Central memory CD8-positive, alpha-beta T cell (primary cell): ENCODE results near the gene SLC7A7.
"Not testable (repeated sequence)": the region's sequence is repeated elsewhere in the genome, so short reads cannot be mapped to it uniquely, and the experiment has no call there.

Experiments
- ATAC-seq: fragments of 150-1000 bp; cut with Tn5 transposase; replicated peaks from 2 replicates; pipeline ENCODE4 v1.10.0; 2022; ENCODE audit warnings: mild to moderate bottlenecking, moderate FRiP score, moderate number of reproducible peaks; ENCODE audit not compliant: poor library complexity, severe bottlenecking; ENCODE audit errors: extremely low read depth
- DNase-seq, 2 donors: peaks; one replicate each; pipeline ENCODE4 v3.0.0; 2021; ENCODE audit warnings: low spot score in 2 of 2
- H3K27ac Mint-ChIP-seq: one replicate; pipeline ENCODE4 v1.8.0; 2022; ENCODE audit warnings: low read depth, mild to moderate bottlenecking, moderate library complexity, mixed read lengths
- H3K27me3 Mint-ChIP-seq: one replicate; pipeline ENCODE4 v1.8.0; 2022; ENCODE audit warnings: mixed read lengths
- H3K36me3 Mint-ChIP-seq: one replicate; pipeline ENCODE4 v1.8.0; 2022; ENCODE audit warnings: mild to moderate bottlenecking, moderate library complexity, mixed read lengths; ENCODE audit not compliant: insufficient read depth
- H3K4me1 Mint-ChIP-seq: one replicate; pipeline ENCODE4 v1.8.0; 2022; ENCODE audit warnings: mixed read lengths
- H3K4me3 Mint-ChIP-seq: one replicate; pipeline ENCODE4 v1.8.0; 2022; ENCODE audit warnings: mild to moderate bottlenecking, moderate library complexity, mixed read lengths
- H3K9me3 Mint-ChIP-seq: one replicate; pipeline ENCODE4 v1.8.0; 2022; ENCODE audit warnings: mixed read lengths

The SLC7A7 gene

GRCh38 chr14:22792158-22792557 lies 23.1 kb downstream of the SLC7A7 start:
- no peak overlapping the region for H3K27ac Mint-ChIP-seq
- H3K27me3 Mint-ChIP-seq: peaks cover 36% of the 10 kb centered on the region
- no peak for ATAC-seq
- DNase-seq: no peak
- no peaks in the 10 kb centered on the region for H3K36me3 Mint-ChIP-seq
- H3K9me3 Mint-ChIP-seq: no peaks in the 10 kb centered on the region
- H3K4me3 Mint-ChIP-seq: no peak overlapping the region
- no peaks in the 10 kb centered on the region for H3K4me1 Mint-ChIP-seq

- H3K4me1 Mint-ChIP-seq: no peaks in the 10 kb centered on the region
- H3K27ac Mint-ChIP-seq: no peak overlapping the region
- peaks cover 28% of the 10 kb centered on the region for H3K27me3 Mint-ChIP-seq
- H3K36me3 Mint-ChIP-seq: no peaks in the 10 kb centered on the region
- ATAC-seq: no peak
- no peak overlapping the region for H3K4me3 Mint-ChIP-seq
- DNase-seq: no peak
- H3K9me3 Mint-ChIP-seq: no peaks in the 10 kb centered on the region
Measured at GRCh38 chr14:22791301-22791700, 23.9 kb downstream of the SLC7A7 start.

- no peaks in the 10 kb centered on the region for H3K9me3 Mint-ChIP-seq
- no peak overlapping the region for H3K4me3 Mint-ChIP-seq
- DNase-seq: no peak
- H3K36me3 Mint-ChIP-seq: no peaks in the 10 kb centered on the region
- no peaks in the 10 kb centered on the region for H3K4me1 Mint-ChIP-seq
- ATAC-seq: no peak
- H3K27ac Mint-ChIP-seq: no peak overlapping the region
- peaks cover 9% of the 10 kb centered on the region for H3K27me3 Mint-ChIP-seq
Measured at GRCh38 chr14:22786685-22787084, 28.6 kb downstream of the SLC7A7 start.

- no peaks in the 10 kb centered on the region for H3K9me3 Mint-ChIP-seq
- H3K4me3 Mint-ChIP-seq: no peak overlapping the region
- H3K4me1 Mint-ChIP-seq: no peaks in the 10 kb centered on the region
- DNase-seq (no peak), ATAC-seq (no peak)
- no peaks in the 10 kb centered on the region for H3K36me3 Mint-ChIP-seq
- peaks cover 9% of the 10 kb centered on the region for H3K27me3 Mint-ChIP-seq
- no peak overlapping the region for H3K27ac Mint-ChIP-seq
Measured at GRCh38 chr14:22781301-22781991, 33.8 kb downstream of the SLC7A7 start.

- Mint-ChIP-seq H3K27ac (no peak overlapping the region), H3K4me1 (no peaks in the 10 kb centered on the region), H3K36me3 (no peaks in the 10 kb centered on the region)
Measured at GRCh38 chr14:22780941-22781300, 34.3 kb downstream of the SLC7A7 start.

GRCh38 chr14:22780105-22780679 lies 35.0 kb downstream of the SLC7A7 start:
- Mint-ChIP-seq H3K4me3 (no peak overlapping the region), H3K27ac (no peak overlapping the region), H3K27me3 (peaks cover 9% of the 10 kb centered on the region), H3K36me3 (peaks cover 2% of the 10 kb centered on the region), H3K4me1 (no peaks in the 10 kb centered on the region), H3K9me3 (no peaks in the 10 kb centered on the region)
- ATAC-seq (no peak), DNase-seq (no peak)

More at GRCh38 chr14:22780941-22781300, 34.3 kb downstream of the SLC7A7 start:
- no peak for DNase-seq
- Mint-ChIP-seq H3K9me3 (no peaks in the 10 kb centered on the region), H3K4me3 (no peak overlapping the region), H3K27me3 (peaks cover 9% of the 10 kb centered on the region)
- no peak for ATAC-seq

- no peak overlapping the region for H3K4me3 Mint-ChIP-seq
- ATAC-seq (no peak), DNase-seq (no peak)
- H3K27me3 Mint-ChIP-seq: no peaks in the 10 kb centered on the region
- peaks cover 2% of the 10 kb centered on the region for H3K36me3 Mint-ChIP-seq
- H3K4me1 Mint-ChIP-seq: no peaks in the 10 kb centered on the region
- no peaks in the 10 kb centered on the region for H3K9me3 Mint-ChIP-seq
- no peak overlapping the region for H3K27ac Mint-ChIP-seq
Measured at GRCh38 chr14:22778084-22778483, 37.2 kb downstream of the SLC7A7 start.

GRCh38 chr14:22776849-22777248 lies 38.4 kb downstream of the SLC7A7 start:
- ATAC-seq, DNase-seq, H3K9me3 Mint-ChIP-seq, H3K27me3 Mint-ChIP-seq, H3K4me1 Mint-ChIP-seq, H3K27ac Mint-ChIP-seq, H3K4me3 Mint-ChIP-seq: not testable (repeated sequence)
- H3K36me3 Mint-ChIP-seq: peaks cover 12% of the 10 kb centered on the region

GRCh38 chr14:22776215-22776614 lies 39.0 kb downstream of the SLC7A7 start:
- H3K4me3 Mint-ChIP-seq: no peak overlapping the region
- no peak overlapping the region for H3K27ac Mint-ChIP-seq

GRCh38 chr14:22774011-22774706 lies 41.1 kb downstream of the SLC7A7 start:
- Mint-ChIP-seq H3K27ac (no peak overlapping the region), H3K27me3 (no peaks in the 10 kb centered on the region), H3K36me3 (peaks cover 39% of the 10 kb centered on the region)

More at GRCh38 chr14:22776215-22776614, 39.0 kb downstream of the SLC7A7 start:
- Mint-ChIP-seq H3K9me3 (no peaks in the 10 kb centered on the region), H3K36me3 (peaks cover 18% of the 10 kb centered on the region), H3K27me3 (no peaks in the 10 kb centered on the region), H3K4me1 (no peaks in the 10 kb centered on the region)
- no peak for DNase-seq
- no peak for ATAC-seq

GRCh38 chr14:22773162-22774010 lies 41.8 kb downstream of the SLC7A7 start:
- H3K4me1 Mint-ChIP-seq: peaks cover 13% of the 10 kb centered on the region
- peaks cover 44% of the 10 kb centered on the region for H3K36me3 Mint-ChIP-seq
- H3K27ac Mint-ChIP-seq: no peak overlapping the region
- H3K9me3 Mint-ChIP-seq: no peaks in the 10 kb centered on the region
- ATAC-seq: no peak
- no peak for DNase-seq
- no peak overlapping the region for H3K4me3 Mint-ChIP-seq
- no peaks in the 10 kb centered on the region for H3K27me3 Mint-ChIP-seq

More at GRCh38 chr14:22774011-22774706, 41.1 kb downstream of the SLC7A7 start:
- no peak for ATAC-seq
- H3K9me3 Mint-ChIP-seq: no peaks in the 10 kb centered on the region
- H3K4me1 Mint-ChIP-seq: peaks cover 6% of the 10 kb centered on the region
- H3K4me3 Mint-ChIP-seq: no peak overlapping the region
- no peak for DNase-seq

GRCh38 chr14:22772725-22773124 lies 42.5 kb downstream of the SLC7A7 start:
- Mint-ChIP-seq H3K4me3 (no peak overlapping the region), H3K4me1 (peaks cover 20% of the 10 kb centered on the region), H3K27ac (no peak overlapping the region), H3K9me3 (no peaks in the 10 kb centered on the region), H3K27me3 (no peaks in the 10 kb centered on the region), H3K36me3 (peaks cover 44% of the 10 kb centered on the region)
- DNase-seq (no peak), ATAC-seq (no peak)
